Measurements from ENCODE around the gene CLCN7. TPM values are rescaled to one million over a fixed set of nuclear protein-coding genes. Genes with fewer than 3 reads are reported as not detected.

Gene CLCN7
- total and polyA plus RNA-seq, 8 donors: 28.6 to 130 (median 31.3) TPM

- ATAC-seq (no peak), DNase-seq (peak in 1 of 4 donors; percentile 70)
- Histone ChIP-seq H3K36me3 (peaks cover 0 to 58% of the 10 kb centered on the region in 2 donors), H3K27me3 (no peaks in the 10 kb centered on the region), H3K4me3 (no peak overlapping the region), H3K9me3 (no peaks in the 10 kb centered on the region), H3K27ac (no peak overlapping the region), H3K4me1 (peaks cover 9 to 28% of the 10 kb centered on the region in 2 donors)
- intact Hi-C loops (cut with DNase I): no loop called here
- TF ChIP-seq CTCF (IDR thresholded peaks at IDR 0.05): no peak
Observed at GRCh38 chr16:1495211-1495888, 20.5 kb upstream of the CLCN7 start.

GRCh38 chr16:1494711-1495110 lies 19.9 kb upstream of the CLCN7 start:
- intact Hi-C loops (cut with DNase I): no loop called here
- no peaks in the 10 kb centered on the region for H3K9me3 ChIP-seq
- peak overlapping the region in 1 of 2 donors; percentile 70 for H3K4me3 ChIP-seq
- H3K4me1 ChIP-seq: peaks cover 9 to 28% of the 10 kb centered on the region in 2 donors
- ATAC-seq (no peak), DNase-seq (peak in 1 of 4 donors; percentile 69)
- no peak for TF ChIP-seq CTCF (IDR thresholded peaks at IDR 0.05)
- no peaks in the 10 kb centered on the region for H3K27me3 ChIP-seq
- H3K36me3 ChIP-seq: peaks cover 0 to 51% of the 10 kb centered on the region in 2 donors
- no peak overlapping the region for H3K27ac ChIP-seq

- Histone ChIP-seq H3K36me3 (peaks cover 0 to 46% of the 10 kb centered on the region in 2 donors), H3K4me3 (peak overlapping the region; percentile 47 to 70), H3K4me1 (peaks cover 9 to 28% of the 10 kb centered on the region in 2 donors), H3K9me3 (no peaks in the 10 kb centered on the region), H3K27me3 (no peaks in the 10 kb centered on the region), H3K27ac (no peak overlapping the region)
- intact Hi-C loops (cut with DNase I): no loop called here
- ATAC-seq (peak; percentile 6), DNase-seq (peak in 2 of 4 donors; percentile 65 to 79)
- peak in 1 of 2 donors; percentile 53 for TF ChIP-seq CTCF (IDR thresholded peaks at IDR 0.05)
Observed at GRCh38 chr16:1494129-1494640, 19.4 kb upstream of the CLCN7 start.

- peaks cover 0 to 41% of the 10 kb centered on the region in 2 donors for H3K36me3 ChIP-seq
- H3K4me3 ChIP-seq: peak overlapping the region; percentile 47 to 70
- no peak for TF ChIP-seq CTCF (IDR thresholded peaks at IDR 0.05)
- ATAC-seq (peak; percentile 26), DNase-seq (peak in 1 of 4 donors; percentile 83)
- peaks cover 9 to 28% of the 10 kb centered on the region in 2 donors for H3K4me1 ChIP-seq
- no peaks in the 10 kb centered on the region for H3K9me3 ChIP-seq
- H3K27me3 ChIP-seq: no peaks in the 10 kb centered on the region
- H3K27ac ChIP-seq: peak overlapping the region in 1 of 2 donors; percentile 72
- intact Hi-C loops (cut with DNase I): no loop called here
Observed at GRCh38 chr16:1493746-1494094, 18.9 kb upstream of the CLCN7 start.

- H3K4me1 ChIP-seq: peaks cover 9 to 28% of the 10 kb centered on the region in 2 donors
- H3K27ac ChIP-seq: peak within 1 kb of the TSS; percentile 71 to 72
- H3K36me3 ChIP-seq: peaks cover 0 to 36% of the 10 kb centered on the region in 2 donors
- ATAC-seq: peak; percentile 97
- intact Hi-C loops (cut with DNase I): no loop called here
- H3K4me3 ChIP-seq: peak within 1 kb of the TSS; percentile 47 to 70
- no peaks in the 10 kb centered on the region for H3K9me3 ChIP-seq
- DNase-seq: peak; percentile 83 to 96 (median 88)
- no peaks in the 10 kb centered on the region for H3K27me3 ChIP-seq
- TF ChIP-seq CTCF (IDR thresholded peaks at IDR 0.05): peak in 1 of 2 donors; percentile 12
Observed at GRCh38 chr16:1492923-1493745, 18.3 kb upstream of the CLCN7 start, which contains the start of gene TELO2. Gene TELO2 (plus strand): TSS chr16:1493360. CDS start chr16:1494282, 922 bp downstream.

Data from left lung (tissue), 10 donors.